GM18873 (cell line): ENCODE data around the gene DGKQ.

Experiments
- ATAC-seq: cut with Tn5 transposase; IDR thresholded peaks from one replicate; pipeline ENCODE4 v1.9.1; 2021; ENCODE audit warnings: mild to moderate bottlenecking, moderate library complexity, moderate number of reproducible peaks; ENCODE audit not compliant: unreplicated experiment, low FRiP score

Gene DGKQ

DNA sequence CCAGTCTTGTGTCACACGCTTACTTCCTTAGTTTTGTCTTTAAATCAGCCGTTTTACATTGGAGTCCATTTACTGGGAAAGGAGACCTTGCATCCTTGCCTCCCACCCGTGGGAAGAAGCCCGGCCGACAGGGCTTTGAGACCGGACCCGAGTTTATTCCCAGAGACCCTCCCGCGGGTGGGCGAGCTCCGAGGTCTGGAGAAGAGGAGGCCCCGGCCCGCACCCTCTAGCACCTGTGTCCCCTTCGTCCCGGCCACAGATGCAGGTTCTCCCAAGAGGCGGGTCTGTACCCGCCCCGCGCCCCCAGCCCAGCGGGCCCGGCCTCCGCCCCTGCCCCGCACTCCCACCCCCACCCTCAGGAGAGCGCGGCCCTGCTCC is 23.6 kb upstream of the DGKQ start:
- no peak for ATAC-seq

DNA sequence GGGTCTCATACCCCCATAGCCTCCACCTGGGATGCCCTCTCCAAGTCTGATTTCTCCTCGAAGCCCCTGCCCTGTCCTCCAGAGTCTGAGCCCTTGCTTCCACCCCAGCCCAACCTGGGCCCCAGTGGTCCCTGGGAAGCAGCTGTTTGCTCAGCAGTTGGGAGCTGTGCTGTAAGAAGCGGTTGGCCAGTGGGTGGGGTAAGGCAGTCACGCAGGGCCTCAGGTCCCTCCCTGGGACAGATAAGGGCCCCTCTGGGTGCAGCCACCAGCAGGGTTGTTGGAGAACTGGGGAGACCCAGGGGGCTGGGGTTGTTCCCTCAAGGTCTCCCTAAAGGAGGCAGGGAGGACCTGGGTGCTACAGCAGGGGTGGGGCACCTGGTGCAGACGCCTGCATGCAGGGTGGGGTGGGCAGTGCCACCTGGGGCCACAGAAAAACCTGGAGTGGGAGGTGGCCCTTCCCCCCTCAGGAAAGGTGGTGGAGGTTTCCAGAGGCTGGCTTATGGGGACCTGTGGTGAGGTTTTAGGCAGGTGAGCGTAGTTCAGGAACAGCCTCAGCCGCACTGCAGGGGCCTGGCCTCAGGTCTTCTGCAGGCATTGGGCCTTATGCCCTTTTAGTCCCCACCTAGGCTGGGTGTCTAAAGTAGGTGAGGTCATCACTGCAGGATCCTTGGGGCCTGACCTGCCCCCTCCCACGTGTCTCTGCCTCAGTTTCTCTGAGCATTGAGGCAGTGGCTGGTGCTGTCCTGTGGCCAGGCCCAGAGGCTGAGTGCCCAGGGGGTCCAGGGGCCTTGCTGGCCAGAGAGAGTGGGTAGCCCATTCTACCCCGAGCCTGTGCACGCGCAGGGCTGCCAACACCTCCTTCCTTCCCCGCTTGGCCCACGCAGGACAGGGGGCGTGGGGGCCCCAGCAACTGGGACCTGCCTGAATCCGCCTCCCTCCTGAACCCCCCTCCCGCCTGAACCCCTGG is 22.9 kb upstream of the DGKQ start:
- ATAC-seq = no peak

DNA sequence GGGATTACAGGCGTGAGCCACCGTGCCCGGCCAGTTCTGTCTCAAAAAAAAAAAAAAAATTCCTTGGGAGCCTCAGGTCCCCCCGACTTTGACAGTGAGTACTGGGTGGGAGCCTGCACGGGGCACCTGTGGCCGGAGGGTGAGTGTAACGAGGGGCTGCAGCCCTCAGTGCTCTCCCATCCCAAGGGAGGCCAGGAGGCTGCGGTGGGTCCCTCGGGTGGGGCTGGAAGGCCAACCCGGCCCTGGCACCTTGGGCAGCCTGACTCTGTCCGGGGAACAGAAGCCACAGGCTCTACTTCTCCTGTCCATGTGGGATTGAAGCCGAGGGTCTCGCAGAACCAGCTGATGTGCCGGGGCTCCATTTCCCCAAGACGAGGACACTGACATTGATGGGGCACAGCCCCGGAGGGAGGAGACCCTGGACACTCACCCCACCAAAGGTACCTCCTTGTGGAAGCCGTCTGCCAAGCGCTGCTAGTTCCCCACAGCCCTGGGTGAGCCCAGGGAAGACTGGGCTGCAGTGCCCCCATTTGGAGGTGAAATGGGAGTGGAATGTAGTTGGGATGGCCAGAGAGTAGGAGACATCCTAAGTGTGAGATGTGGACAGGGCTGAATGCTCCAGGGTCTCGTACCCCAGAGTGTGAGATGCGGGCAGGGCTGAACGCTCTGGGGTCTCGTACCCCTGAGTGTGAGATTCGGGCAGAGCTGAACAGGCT is 22.1 kb upstream of the DGKQ start:
- no peak for ATAC-seq

DNA sequence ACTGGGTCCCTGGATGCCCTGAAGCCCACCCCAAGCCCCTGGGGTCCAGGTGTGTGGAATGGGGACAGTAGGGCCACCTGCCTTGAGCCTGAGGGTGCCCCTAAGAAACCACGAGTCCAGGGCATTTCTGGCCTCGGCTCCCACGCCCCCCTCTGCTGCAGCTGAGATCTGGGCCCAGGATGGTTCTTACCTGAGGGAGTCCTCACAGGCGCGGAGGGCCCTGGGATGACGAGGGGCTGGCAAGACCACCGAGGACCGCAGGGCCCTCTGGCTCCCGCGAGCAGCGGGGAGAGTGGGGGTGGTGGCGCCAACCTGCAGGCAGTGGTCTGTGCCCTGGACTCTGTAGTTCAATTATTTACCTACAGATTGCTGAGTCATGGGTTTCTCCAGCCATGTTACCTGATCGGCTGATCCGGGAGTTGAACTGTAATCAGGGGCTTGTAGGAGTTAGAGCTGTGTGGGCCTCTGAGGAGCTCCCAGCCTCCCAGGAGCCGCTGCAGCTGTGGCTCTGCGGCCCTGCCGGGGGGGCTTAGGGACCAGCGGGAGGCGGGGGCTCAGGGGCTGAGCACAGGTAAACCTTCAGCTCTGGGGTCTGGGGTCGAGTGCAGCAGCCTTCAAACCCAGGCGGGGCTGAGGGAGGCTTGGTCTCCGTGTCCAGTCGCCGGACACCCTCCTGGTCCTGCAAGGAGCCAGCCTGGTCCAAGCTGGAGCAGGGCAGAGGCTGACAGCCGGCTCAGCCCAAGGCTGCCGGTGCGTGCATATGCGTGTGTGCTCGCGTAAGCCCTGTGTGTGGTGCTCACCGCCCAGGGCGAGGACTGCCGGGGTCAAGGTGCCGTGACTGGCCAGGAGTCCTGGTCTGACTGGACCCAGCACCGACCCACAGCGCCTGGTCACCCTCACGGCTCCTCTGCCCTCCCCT is 20.0 kb upstream of the DGKQ start, which contains the start of gene SLC26A1:
Gene SLC26A1, minus strand, starts transcription at position 294 of the 919 bp plus-strand sequence. CDS start 1,701 bp downstream, outside the sequence.
- no peak for ATAC-seq

DNA sequence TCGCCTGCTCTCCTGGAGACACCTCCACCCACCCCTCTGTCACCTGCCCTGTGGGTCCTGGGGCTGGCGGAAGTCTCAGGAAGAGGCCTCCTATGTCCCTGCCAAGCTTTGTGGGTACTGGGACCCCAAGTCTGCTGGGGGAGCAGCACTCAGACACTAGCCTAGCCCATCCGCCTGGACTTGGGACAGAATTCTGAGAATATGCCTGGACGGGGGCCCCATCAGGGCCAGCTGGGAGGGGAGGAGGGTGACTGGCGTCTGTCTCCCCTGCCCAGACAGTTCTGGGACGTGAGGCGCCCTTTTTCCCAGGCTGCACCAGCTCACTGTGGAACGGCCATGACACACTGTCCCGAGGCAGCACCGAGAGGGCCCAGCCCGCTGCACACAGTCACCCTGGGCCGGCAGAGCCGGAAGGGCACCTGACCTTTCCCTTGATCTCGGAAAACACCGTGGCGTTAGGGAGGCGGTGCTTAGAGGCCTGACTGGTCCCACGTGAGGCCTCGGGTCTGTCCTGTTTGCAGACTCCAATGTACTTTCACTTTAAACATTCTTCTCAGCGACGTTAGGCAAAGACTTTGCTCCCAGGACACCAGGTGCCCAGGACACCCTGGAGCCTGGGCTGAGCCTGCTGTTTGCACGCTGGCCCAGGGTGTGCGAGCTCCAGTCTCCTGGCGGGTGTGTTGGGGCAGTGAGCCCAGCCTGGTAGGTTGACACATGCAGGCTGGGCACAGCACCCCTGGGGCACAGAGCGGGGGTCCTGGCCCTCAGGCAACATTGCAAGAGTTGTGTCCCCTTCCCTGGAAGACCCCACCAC is 19.1 kb upstream of the DGKQ start:
- ATAC-seq = no peak

DNA sequence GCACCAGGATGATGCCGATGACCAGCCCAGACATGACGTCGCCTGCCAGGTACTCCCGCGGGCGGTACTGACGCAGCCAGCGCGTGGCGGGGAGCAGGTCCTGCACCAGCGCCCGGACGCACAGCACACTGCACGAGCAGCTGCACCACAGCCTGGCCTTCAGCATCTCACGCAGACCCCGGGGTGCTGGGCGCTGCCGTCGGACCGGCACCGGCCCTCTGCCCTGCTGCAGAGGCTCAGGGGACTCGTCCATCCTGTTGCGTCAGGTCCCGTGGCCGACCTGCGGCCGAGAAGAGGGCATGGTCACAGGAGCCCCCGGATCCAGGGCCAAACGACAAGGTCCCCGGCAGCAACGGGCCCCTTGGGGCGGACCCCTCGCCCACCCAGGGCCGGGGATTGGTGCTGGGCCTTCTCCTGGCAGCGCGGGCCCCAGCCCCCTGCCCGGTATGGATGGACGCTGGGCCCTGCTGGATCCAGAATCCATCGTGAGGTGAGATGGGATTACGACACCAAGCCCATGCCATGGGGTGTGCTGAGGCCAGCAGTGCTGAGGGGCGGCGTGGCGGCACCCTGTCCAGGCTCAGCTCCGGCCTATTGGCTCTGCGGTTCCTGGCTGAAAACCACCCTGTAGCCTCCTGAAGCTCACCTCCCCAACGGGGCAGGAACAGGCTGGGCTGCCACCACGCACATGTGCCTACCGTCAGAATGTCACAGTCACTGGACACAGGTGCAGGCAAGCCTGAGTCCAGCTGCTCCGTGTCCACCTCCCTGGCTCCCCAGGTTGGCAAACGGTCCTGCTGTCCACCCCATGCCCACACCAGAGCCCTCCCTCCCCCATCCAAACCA is 18.3 kb upstream of the DGKQ start:
- no peak for ATAC-seq

DNA sequence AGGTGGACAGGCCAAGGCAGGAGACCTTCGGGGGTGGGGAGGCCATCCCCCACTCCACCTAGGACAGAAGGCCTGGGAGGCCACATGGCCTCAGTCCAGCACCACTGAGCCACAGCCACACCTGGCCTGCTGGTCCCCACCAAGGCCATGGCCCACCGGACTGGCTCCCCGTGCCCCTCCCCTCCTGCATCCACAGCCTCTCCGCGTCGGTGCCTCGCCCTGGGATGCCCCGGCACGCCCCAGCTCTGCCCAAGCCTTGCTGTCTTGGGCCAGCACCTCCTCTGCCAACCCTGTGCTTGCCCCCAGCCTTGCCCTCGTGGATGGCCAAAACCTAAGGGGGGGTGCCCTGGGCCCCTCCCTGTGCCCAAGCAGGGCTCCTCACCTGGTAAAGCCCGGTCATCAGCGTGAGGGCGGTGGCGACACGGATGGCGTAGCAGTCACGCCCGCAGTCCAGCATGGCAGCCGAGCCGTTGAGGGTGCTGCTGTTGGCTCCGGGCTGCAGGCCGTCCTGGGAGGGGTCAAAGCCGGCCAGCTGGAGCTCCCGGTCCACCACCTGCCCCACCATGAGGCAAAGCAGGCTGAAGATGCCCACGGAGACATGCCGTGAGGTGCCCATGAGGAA is 17.5 kb upstream of the DGKQ start:
- no peak for ATAC-seq

DNA sequence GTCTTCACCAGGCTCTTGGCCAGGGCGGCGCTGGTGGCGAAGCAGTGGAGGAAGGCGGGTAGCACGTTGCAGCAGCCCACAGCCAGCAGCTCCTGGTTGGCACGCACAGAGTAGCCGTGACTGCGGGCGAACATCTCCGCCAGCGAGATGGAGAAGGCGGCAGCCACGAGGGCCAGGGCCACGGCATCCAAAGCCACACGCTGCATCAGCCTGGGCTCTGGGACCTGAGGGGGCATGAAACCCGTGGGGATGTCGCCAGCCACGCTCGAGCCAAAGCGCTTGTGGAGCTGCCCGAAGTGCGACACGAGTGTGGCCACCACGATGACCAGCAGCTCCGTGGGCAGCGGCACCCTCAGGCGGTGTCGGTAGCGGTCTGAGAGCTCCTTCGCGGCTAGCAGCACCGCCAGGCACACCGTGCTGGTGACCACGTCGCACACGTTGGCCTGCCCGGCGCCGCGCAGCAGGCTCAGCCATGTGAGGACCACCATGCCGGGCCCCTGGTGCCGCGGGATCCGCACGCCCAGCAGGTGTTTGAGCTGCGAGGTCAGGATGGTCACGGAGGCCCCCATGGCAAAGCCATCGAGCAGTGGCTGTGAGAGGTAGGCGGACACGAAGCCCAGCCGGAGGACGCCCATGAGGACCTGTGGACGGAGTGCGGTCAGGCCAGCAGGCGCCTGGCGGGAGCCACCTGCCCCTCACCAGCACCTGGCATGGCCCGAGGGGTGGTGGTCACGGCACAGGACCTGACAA is 16.5 kb upstream of the DGKQ start:
- ATAC-seq = no peak

DNA sequence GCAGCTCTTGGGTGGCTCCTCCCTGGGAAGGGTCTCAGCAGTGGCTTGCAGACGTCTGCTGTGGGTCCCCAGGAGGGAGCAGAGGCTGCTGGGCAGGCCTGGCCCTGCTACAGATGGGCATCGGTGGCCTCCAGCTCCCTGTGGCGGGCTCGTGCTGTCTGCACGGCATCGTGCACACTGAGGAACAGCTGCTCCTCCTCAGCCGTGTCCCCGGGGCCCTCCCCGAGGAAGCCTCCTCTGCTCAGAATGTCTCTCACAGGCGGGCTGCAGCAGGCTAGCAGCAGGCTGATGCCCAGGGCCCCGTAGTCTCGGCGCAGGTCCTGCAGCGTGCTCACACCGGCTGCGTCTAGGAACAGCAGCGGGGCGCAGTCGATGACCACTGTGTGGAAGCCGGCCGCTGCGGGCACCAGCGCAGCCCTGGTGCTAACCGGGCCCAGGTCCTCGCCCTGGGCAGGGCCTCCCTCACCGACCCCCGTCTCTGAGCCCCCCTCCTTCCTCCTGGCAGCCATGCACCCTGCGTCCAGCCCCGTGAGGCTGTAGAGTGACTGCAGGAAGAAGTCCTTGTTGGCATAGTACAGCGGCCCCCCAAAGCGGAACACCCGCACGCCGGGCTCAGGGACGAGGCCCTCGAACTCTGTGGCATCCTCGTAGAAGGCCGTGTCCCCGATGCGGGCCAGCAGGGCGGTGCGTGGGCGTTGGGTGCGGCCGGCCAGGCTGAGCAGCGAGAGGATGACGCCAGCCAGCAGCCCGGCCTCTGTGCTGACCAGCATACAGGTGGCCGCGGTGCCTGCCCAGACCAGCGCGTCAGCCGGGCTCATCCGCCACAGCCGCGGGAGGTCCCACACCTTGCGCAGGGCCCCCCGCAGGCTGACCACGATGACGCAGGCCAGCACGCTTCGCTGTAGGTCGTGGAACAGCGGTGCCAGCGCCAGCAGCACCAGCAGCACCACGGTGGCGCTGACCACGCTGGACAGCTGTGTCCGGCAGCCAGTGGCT is 15.7 kb upstream of the DGKQ start:
- no peak for ATAC-seq

DNA sequence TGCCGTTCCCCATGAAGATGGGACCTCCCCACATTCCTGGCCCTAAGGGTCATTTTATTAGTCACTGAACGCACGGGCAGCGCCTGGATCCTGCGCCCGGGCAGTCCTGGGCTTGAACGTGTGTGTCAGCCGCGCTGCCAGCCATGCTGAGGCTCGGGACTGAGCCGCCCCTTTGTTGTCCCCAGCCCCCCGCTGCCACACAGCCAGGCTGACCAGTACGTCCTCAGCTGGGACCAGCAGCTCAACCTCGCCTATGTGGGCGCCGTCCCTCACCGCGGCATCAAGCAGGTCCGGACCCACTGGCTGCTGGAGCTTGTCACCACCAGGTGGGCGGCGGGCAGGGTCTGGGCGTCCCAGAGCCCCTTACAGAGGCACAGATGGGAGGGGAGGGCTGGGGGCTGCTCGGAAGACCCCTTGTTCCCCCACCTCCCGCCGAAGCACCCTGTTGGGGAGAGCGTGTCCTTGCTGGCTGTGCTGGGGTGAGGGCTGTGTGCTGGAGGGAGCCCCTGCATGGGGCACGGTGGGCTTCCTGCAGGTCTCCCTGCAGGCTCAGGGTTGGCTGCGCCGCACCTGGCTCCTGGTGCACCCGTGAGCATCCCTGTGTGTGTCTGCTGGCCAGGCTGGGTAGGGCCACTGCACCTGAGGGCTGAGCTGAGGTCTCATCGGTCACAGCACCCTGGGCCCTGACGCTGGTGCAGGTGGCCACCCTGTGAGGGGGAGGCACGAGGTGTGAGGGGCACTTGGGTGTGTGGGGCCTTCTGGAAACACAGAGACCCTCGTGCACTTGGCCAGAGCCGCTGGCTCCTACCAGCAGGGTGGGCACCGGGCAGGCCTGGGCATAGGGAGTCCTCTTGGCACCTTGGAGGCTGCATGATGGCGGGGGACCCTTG is 14.5 kb upstream of the DGKQ start:
- ATAC-seq = no peak

DNA sequence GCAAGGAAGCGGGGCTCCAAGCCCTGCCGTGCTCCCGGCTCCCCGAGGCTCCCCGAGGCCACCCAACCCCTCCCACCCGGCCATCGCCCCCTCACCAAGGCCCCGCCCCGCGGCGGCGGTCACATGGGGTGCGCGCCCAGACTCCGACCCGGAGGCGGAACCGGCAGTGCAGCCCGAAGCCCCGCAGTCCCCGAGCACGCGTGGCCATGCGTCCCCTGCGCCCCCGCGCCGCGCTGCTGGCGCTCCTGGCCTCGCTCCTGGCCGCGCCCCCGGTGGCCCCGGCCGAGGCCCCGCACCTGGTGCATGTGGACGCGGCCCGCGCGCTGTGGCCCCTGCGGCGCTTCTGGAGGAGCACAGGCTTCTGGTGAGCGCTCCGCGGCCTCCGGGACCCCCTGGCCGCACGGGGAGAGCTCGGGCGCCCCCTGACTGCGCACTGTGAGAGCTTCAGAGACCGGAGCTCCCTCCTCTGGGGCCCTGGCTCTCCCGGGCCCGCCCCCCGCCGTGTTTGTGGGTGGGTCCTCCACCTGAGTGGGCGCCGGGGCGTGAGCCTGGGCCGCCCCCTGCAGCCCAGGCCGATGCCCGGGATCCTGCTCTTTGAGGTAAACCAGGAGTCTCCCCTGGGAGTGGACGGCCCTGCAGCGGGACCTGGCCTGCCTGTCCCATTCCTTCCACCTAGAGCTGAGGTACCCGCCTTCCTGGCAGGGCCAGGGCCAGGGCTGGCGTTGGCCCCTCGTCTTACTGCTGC is 13.7 kb upstream of the DGKQ start, which contains the start of gene IDUA:
Gene IDUA, plus strand, starts transcription at position 166 of the 745 bp plus-strand sequence. Its CDS starts 41 bp downstream, at position 207.
- ATAC-seq = no peak

DNA sequence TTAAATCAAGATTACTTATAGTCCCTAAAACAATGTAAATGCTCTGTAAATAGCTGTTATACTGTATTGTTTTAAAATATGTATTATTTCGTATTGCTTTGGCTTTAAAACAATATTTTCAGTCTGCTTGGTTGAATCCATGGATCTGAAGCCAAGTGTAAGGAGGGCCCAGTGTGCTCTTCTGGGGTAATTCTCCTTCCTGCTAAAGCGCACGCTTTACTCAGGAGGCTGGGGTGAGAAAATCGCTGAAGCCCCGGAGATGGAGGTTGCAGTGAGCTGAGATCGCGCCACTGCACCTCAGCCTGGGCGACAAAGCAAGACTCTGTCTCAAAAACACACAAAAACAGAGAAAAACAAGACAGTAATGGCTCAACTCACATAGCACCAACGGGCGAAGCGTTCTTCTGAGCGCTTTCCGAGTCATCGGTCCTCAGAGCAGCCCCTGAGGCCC is 13.1 kb upstream of the DGKQ start:
- no peak for ATAC-seq

DNA sequence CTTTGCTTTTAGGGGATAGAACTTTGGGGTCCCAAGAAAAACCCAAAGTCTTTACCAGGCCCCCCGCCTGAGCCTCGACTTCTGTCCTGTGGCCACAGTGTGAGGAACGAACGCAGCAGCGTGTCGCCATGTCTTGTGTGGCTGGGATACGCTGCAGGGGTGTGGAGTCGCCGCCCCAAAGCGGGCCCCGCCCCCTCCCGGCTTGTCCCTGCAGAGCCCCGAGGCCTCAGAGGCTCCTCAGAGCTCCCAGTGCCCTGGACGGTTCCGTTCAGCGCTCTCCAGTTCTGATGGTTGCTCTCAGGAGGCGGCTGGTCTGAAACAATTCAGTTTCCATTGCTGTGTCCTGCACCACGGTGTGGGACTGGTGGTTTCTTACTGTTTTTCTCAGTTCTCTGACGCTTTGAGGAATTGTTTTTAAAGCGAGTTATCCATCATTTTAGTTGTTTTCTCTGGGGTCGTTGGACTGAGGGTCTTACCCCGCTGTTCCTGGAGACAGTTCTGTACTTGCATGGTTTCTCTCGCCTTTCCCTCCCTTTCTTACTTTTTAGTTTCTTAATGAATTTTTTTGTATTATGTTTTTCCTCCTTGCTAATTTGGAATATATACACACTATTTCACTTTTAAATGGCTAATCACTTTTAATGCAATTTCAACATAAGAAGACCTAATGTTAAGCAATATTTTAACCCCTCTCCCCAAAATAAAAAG is 11.9 kb upstream of the DGKQ start:
- no peak for ATAC-seq
